GM19193 (cell line): Measurements from ENCODE around the gene KIR2DL3.
"Not testable (repeated sequence)": the region's sequence is repeated elsewhere in the genome, so short reads cannot be mapped to it uniquely, and the experiment has no call there.

Experiments
- POLR2A ChIP-seq: IDR thresholded peaks from 4 replicates; pipeline ENCODE4 v1.6.1; 2011; ENCODE audit not compliant: insufficient read depth, insufficient read length; ENCODE audit errors: extremely low read depth

KIR2DL3 gene

DNA sequence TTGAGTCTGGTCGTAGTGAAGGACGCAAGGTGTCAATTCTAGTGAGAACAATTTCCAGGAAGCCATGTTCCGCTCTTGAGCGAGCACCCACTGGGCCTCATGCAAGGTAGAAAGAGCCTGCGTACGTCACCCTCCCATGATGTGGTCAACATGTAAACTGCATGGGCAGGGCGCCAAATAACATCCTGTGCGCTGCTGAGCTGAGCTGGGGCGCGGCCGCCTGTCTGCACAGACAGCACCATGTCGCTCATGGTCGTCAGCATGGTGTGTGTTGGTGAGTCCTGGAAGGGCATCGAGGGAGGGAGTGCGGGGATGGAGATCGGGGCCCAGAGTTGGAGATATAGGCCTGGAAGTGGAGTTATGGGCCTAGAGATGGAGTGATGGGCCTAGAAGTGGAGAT, at the start of gene KIR2DL3:
KIR2DL3 (plus strand) TSS at position 208 of the 400 bp plus-strand sequence; CDS start at position 241, 33 bp downstream.
- not testable (repeated sequence) for TF ChIP-seq POLR2A

GRCh38 chr19:54691582-54692297, 46.6 kb upstream of the KIR2DL3 start:
- no peak for TF ChIP-seq POLR2A

DNA sequence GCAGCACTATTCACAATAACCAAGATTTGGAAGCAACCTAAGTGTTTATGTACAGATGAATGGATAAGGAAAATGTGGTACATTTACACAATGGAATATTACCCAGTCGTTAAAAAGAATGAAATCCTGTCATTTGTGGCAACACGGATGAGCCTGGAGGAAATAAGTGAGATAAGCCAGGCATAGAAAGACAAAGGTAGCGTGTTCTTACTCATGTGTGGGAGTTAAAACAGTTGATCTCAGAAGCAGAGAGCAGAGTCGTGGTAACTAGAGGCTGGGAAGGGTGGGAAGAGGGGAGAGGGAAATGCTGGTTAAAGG, 46.1 kb upstream of the KIR2DL3 start:
- TF ChIP-seq POLR2A: no peak

- TF ChIP-seq POLR2A: no peak
Measured at GRCh38 chr19:54694648-54695047, 43.7 kb upstream of the KIR2DL3 start.

GRCh38 chr19:54696117-54696548, 42.2 kb upstream of the KIR2DL3 start:
- no peak for TF ChIP-seq POLR2A

DNA sequence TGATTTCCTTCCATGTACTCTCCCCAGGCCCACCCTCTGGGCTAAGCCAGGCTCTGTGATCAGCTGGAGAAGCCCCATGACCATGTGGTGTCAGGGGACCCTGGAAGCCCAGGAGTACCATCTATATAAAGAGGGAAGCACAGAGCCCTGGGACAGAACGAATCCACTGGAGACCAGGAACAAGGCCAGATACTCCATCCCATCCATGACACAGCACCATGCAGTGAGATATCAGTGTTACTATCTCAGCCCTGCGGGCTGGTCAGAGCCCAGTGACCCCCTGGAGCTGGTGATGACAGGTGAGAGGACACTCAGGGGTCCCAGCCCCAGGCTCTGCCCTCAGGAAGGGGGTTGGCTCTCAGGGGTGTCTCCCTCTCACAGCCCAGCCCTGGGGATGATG, 41.5 kb upstream of the KIR2DL3 start:
- TF ChIP-seq POLR2A: no peak

- no peak for TF ChIP-seq POLR2A
Measured at GRCh38 chr19:54704928-54705327, 33.4 kb upstream of the KIR2DL3 start.

DNA sequence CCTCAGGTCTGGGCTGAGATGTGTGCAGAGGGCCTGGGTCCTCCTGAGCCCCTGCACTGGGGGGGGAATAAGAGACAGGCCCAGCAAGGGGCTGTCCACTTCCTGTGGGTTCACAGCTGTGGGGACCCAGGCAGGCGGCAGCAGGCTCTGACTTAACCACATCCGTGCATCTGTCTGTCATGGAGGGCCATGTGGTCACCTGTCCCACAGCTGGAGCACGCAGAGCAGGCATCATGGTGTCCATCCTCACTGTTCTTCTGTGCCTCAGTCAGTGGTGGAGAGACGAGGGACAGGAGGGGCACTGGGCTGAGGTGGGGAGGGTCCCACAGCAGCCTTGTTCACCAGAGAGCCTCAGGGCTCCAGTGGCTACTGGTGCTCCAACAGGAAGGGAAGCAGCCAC, 30.4 kb upstream of the KIR2DL3 start:
- TF ChIP-seq POLR2A: no peak

DNA sequence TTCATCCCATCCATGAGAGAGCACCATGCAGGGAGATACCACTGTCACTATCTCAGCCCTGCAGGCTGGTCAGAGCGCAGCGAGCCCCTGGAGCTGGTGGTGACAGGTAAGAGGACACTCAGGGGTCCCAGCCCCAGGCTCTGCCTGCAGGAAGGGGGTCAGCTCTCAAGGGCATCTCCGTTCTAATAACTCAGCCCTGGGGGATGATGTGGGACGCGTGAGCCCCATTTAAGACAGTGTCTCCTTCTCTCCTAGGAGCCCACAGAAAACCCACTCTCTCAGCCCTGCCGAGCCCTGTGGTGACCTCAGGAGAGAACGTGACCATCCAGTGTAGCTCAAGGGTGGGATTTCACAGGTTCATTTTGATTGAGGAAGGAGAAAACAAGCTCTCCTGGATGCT, 29.5 kb upstream of the KIR2DL3 start:
- no peak for TF ChIP-seq POLR2A

DNA sequence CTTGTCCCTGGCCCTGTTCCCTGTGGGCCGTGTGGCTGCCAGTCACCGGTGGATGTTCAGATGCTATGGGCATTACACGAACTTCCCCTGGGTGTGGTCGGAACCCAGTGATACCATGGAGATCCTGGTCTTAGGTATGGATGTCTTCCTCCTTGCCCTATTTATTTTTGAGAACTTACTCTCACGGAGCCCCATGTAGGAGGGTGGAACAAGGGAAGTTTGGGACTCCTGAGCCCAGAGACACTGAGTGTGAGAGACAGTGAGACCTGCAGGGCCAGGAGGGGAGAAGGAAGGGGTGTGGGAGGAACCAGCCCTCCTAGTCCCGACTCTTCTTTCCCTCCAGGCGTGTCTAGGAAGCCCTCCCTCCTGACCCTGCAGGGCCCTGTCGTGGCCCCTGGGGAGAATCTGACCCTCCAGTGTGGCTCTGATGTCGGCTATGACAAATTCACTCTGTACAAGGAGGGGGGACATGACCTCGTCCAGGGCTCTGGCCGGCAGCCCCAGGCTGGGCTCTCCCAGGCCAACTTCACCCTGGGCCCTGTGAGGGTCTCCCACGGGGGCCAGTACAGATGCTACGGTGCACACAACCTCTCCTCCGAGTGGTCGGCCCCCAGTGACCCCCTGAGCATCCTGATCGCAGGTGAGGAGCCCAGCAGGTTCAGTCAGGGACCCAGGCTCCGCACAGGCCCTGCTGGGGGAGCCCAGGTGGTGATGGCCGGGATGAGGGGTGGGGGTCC, 28.9 kb upstream of the KIR2DL3 start:
- no peak for TF ChIP-seq POLR2A

GRCh38 chr19:54724142-54724541, 14.2 kb upstream of the KIR2DL3 start, which contains the start of gene KIR3DL3:
Gene KIR3DL3 (plus strand): TSS chr19:54724442. CDS start chr19:54724497, 55 bp downstream.
- no peak for TF ChIP-seq POLR2A

DNA sequence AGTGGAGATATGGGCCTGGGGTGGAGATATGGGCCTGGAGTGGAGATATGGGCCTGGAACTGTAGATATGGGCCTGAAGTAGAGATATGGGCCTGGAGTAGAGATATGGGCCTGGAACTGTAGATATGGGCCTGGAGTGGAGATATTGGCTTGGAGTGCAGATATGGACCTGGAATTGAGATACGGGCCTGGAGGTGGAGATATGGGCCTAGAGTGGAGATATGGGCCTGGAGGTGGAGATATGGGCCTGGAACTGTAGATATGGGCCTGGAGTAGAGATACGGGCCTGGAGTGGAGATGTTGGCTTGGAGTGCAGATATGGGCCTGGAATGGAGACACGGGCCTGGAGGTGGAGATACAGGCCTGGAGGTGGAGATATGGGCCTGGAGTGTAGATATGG, 13.7 kb upstream of the KIR2DL3 start:
- no peak for TF ChIP-seq POLR2A

- no peak for TF ChIP-seq POLR2A
Measured at GRCh38 chr19:54725321-54725720, 13.0 kb upstream of the KIR2DL3 start.

DNA sequence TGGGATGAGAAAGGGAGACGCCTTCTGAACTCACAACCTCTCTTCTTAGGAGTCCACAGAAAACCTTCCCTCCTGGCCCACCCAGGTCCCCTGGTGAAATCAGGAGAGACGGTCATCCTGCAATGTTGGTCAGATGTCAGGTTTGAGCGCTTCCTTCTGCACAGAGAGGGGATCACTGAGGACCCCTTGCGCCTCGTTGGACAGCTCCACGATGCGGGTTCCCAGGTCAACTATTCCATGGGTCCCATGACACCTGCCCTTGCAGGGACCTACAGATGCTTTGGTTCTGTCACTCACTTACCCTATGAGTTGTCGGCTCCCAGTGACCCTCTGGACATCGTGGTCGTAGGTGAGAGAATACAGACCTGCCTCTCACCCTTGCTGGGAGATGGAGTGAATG, 10.8 kb upstream of the KIR2DL3 start:
- no peak for TF ChIP-seq POLR2A

DNA sequence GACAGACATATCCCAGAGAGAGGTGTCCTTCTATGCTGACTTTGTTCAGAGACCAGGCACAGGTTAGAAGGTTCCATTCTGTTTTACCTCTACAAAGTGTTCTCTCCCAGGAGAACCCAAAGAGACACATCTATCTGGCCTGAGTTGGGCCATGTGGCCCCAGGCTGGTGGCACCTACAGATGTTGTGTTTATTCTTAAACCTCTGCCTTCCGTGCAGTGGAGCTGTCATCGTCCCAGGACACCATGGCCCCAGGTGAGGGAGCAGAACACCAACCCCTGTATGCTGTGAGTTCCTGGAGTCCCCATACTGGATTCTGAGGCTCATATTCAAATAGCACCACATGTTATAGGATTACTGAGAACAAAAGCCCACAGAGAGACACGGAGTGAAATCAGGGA, 10.1 kb upstream of the KIR2DL3 start:
- no peak for TF ChIP-seq POLR2A
